GM18858 (cell line): ENCODE data around the gene OR10H1.
"Not testable (repeated sequence)": the region's sequence is repeated elsewhere in the genome, so short reads cannot be mapped to it uniquely, and the experiment has no call there.

Experiments
- ATAC-seq: cut with Tn5 transposase; IDR thresholded peaks from one replicate; pipeline ENCODE4 v1.9.1; 2021; ENCODE audit not compliant: unreplicated experiment

The OR10H1 gene, protein sequence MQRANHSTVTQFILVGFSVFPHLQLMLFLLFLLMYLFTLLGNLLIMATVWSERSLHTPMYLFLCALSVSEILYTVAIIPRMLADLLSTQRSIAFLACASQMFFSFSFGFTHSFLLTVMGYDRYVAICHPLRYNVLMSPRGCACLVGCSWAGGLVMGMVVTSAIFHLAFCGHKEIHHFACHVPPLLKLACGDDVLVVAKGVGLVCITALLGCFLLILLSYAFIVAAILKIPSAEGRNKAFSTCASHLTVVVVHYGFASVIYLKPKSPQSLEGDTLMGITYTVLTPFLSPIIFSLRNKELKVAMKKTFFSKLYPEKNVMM

DNA sequence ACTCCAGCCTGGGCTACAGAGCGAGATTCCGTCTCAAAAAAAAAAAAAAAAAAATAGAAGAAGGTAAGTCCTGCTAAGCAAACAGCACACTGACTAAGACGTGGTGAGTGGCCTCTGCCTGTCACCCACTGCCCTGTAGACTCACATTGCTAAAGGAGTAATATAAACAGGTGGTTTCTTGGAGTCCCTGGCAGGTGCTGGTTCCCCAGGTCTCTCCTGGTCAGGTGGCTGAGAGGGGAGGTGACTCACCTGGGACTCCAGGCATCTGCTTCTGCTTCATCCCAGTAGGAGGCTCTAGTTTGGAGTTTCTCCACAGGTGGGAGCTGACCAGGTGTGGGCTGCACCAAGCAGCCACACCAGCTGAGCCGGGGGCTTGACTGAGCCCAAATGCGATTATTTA is at the start of gene OR10H1:
TSS of gene OR10H1 (minus strand) at position 359 of the 400 bp plus-strand sequence. CDS start 7,627 bp downstream, outside the sequence.
- no peak for ATAC-seq

GRCh38 chr19:15864824-15865223 is 49.4 kb upstream of the OR10H1 start:
- no peak for ATAC-seq

DNA sequence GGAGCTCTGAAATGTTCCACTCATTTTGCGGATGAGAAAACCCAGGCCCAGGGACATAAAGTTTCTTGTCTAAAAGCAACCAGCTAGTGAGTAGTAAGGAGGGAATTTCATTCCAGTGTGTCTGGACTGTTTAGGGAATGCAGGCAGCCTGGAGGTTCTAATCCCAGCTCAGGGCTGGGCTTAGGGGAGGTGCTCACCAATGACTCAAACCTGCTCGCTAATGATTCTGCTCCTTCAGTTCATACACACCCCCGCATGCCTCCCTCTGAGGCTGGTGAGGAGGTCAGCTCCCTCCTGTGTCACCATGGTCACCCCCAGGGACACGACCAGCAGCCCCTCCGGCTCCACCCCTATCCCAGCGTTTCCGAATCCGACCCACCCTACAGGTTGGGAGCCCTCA is 47.8 kb upstream of the OR10H1 start:
- ATAC-seq, result no peak

DNA sequence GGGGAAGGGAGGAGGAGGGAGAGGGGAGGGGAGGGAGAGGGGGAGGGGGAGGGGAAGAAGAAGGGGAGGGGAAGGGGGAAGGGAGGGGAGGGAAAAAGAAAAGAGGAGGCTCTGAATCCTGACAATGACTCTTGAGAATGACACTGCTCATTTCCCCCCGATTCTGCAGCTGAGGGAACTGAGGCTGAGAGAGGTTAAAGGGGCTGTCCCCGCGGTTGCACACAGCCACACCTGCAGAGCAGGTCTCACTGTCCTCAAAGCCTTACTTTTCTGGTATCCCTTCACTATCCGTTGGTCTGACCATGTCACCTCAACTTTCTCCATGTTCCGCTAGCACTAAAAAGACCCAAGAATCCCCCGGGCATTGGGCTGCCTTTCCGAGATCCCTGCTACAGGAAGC is 47.0 kb upstream of the OR10H1 start:
- no peak for ATAC-seq

GRCh38 chr19:15860522-15860921 is 45.1 kb upstream of the OR10H1 start:
- ATAC-seq, result no peak

DNA sequence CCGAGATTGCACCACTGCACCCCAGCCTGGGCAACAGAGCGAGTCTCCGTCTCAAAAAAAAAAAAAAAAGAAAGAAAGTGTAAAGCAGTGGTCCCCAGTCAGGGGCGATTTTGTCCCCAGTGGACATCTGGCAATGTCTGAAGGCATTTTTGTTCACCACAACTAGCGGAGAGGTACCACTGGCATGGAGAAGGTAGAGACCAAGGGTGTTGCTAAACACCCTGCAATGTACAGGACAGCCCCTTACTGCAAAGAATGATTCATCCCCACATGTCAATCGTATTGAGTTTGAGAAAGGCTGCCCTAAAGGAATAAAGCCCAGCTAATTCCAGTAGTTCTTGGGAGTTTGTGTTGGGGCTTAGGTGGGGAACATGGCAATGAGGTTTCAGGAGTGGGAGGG is 43.7 kb upstream of the OR10H1 start:
- ATAC-seq, result no peak

DNA sequence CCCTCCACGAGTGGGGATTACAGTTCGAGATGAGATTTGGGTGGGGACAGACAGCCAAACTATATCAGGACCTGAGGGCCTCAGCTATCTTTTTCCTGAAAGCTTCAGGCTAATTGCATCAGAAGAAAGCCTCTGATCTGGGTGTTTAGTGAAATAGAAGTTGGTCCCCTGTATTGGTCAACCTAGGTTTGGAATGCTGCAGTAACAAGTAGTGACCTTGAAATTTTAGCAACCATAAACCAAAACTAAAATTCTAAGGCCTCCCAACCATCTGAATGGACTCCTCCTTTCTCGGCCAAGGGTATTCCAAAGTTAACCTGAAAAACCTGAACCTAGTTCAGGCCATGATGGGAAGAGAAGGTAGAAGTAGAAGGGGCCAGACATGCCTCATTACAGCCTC is 34.9 kb upstream of the OR10H1 start:
- ATAC-seq, result no peak

DNA sequence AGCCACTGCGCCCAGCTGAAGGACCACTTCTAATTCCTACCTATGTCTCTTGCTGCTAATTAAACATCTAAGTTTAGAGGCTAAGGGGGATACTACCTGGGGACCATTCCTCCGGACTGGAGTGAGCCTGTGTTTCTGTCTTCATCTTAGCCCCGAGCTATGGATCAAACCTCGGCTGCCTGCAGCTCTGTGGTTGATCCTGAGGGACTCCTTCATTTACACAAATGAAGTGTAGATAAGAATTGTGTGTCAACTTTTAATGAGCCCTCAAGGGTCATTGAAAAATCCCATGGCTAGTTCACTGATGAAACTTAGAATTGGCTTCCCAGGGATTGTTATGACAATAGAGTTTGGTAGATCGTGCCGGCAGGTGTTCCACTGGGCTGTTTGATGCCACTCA is 31.5 kb upstream of the OR10H1 start:
- ATAC-seq, result no peak

- not testable (repeated sequence) for ATAC-seq
These were observed 28.4 kb upstream of the OR10H1 start for GRCh38 chr19:15843894-15844222.

- no peak for ATAC-seq
These were observed 27.9 kb upstream of the OR10H1 start for GRCh38 chr19:15843203-15843893.

DNA sequence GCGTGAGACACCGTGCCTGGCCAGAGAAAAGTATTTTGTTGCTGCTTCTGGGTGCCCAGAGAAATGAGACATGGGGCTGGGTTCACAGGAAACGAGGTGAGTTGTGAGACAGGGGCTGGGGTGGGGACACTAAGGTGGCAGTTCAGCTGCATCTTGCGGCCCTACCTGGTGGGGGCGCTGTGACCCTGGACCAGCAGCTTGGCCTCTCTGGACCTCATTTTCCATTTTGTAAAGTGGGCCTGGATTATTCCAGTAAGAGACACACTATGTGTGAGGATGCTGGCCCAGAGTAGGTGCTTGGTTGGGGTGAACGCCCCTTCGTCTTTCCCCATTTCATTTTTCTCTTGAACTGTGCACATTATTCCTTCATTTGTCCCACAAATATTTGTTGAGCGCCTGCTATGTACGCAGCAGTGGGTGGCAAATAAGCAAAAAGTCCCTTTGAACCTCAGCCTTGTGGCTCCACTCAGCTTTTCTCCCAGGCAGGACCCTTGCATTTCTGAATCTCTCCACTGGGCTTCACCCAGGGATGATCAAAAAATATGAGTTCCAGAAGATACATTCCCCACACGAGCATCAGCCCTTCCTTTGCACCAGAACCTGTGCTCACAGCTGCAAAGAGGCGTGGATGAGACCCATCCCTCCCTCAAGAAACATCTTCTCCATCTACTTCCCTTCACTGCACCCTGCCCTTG is 26.6 kb upstream of the OR10H1 start:
- ATAC-seq, result no peak

GRCh38 chr19:15840833-15841232 is 25.4 kb upstream of the OR10H1 start:
- ATAC-seq, result no peak

GRCh38 chr19:15839888-15840287 is 24.4 kb upstream of the OR10H1 start:
- ATAC-seq, result not testable (repeated sequence)

GRCh38 chr19:15838351-15838750 is 22.9 kb upstream of the OR10H1 start:
- ATAC-seq, result no peak

GRCh38 chr19:15837221-15837731 is 21.8 kb upstream of the OR10H1 start:
- ATAC-seq, result no peak

- peak; percentile 80 for ATAC-seq
These were observed 21.1 kb upstream of the OR10H1 start for GRCh38 chr19:15836330-15837220.

DNA sequence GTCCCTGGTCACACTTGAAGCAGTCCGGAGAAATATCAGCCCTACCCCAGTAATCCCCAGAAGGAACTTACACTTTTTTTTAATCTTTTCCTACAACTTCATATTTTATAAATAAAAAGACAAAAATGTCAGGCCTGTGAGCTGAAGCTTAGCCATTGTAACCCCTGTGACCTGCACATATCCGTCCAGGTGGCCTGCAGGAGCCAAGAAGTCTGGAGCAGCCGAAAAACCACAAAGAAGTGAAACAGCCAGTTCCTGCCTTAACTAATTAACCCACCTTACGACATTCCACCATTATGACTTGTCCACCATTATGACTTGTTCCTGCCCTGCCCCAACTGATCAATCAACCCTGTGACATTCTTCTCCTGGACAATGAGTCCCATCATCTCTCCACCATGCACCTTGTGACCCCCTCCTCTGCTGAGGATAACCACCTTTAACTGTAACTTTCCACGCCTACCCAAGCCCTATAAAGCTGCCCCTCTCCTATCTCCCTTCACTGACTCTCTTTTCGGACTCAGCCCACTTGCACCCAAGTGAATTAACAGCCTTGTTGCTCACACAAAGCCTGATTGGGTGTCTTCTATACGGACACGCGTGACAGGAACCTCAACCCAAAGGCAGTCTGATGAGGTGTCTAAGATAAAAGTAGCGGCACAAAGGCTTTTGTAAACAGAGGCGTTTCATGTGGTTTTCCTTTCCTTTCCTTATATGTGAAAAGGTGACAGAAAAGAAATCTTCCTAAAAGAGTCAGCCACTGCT is 20.3 kb upstream of the OR10H1 start:
- not testable (repeated sequence) for ATAC-seq

GRCh38 chr19:15834232-15834631 is 18.8 kb upstream of the OR10H1 start:
- not testable (repeated sequence) for ATAC-seq

DNA sequence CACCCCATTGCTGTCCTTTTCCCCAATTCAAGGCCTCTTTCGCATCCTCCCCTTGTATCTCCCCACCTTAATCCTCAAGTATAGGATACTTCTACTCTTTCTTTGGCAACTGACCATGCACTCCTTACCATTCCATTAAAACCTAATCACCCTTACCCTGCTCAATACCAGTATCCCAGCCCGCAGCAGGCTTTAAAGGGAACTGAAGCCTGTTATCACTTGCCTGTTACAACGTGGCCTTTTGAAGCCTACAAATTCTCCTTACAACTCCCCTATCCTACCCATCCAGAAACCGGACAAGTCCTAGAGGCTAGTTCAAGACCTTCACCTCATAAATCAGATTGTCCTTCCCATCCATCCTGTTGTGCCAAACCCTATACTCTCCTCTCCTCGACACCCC is 16.2 kb upstream of the OR10H1 start:
- ATAC-seq, result no peak

DNA sequence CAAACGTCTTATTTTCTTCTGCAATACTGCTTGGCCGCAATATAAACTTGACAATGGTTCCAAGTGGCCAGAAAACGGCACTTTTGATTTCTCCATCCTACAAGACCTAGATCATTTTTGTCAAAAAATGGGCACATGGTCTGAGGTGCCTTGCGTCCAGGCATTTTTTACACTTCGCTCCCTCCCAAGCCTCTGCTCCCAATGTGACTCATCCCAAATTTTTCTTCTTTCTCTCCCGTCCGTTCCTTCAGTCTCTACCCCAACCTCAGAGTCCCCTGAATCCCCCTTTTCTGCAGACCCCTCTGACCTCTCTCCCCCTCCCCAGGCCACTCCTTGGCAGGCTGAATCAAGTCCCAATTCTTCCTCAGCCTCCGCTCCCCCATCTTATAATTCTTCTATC is 14.3 kb upstream of the OR10H1 start:
- no peak for ATAC-seq
